Measurements from ENCODE around the gene ABHD1. TPM values are rescaled to one million over a fixed set of nuclear protein-coding genes. Genes with fewer than 3 reads are reported as not detected.

ABHD1 gene
- polyA plus RNA-seq, 1 donor from 2014 or later = not detected

GRCh38 chr2:27130396-27130795 is 6.8 kb downstream of the ABHD1 start:
- Histone ChIP-seq H3K79me2 (replicated peaks; ENCODE audit: insufficient read depth, low read length) (peaks cover 4% of the 10 kb centered on the region), H4K20me1 (ENCODE audit: insufficient read depth) (no peaks in the 10 kb centered on the region), H3K4me3 (ENCODE audit: low read length) (no peak overlapping the region), H2AFZ (ENCODE audit: low read depth, low read length) (no peak overlapping the region), H3K9ac (ENCODE audit: low read length) (no peak overlapping the region), H3K27ac (ENCODE audit: low read length) (no peak overlapping the region), H3K9me3 (ENCODE audit: low read length) (no peaks in the 10 kb centered on the region), H3K36me3 (ENCODE audit: insufficient read depth, low read length) (no peaks in the 10 kb centered on the region), H3K27me3 (ENCODE audit: insufficient read depth, low read depth, low read length) (no peaks in the 10 kb centered on the region), H3F3A (ENCODE audit: insufficient read depth, low read length, poor library complexity, severe bottlenecking) (no peaks in the 10 kb centered on the region), H3K4me2 (ENCODE audit: low read length) (no peak overlapping the region), H3K9me2 (ENCODE audit: insufficient read depth, low read length) (no peaks in the 10 kb centered on the region)
- TF ChIP-seq MXI1 (conservative IDR thresholded peaks at IDR 0.05; ENCODE audit: poor library complexity, severe bottlenecking) (no peak), RAD21 (conservative IDR thresholded peaks at IDR 0.05) (no peak), SMC3 (conservative IDR thresholded peaks at IDR 0.05; ENCODE audit: poor library complexity) (no peak), EP300 (conservative IDR thresholded peaks at IDR 0.05; ENCODE audit: poor library complexity, severe bottlenecking) (no peak), TAF1 (IDR thresholded peaks at IDR 0.05; ENCODE audit: low read depth) (no peak), POLR2AphosphoS5 (IDR thresholded peaks at IDR 0.05) (no peak), EZH2 (IDR thresholded peaks at IDR 0.05; ENCODE audit: borderline replicate concordance, insufficient read depth, low read length, poor library complexity, severe bottlenecking) (no peak)
- TF ChIP-seq, protein P1, sequence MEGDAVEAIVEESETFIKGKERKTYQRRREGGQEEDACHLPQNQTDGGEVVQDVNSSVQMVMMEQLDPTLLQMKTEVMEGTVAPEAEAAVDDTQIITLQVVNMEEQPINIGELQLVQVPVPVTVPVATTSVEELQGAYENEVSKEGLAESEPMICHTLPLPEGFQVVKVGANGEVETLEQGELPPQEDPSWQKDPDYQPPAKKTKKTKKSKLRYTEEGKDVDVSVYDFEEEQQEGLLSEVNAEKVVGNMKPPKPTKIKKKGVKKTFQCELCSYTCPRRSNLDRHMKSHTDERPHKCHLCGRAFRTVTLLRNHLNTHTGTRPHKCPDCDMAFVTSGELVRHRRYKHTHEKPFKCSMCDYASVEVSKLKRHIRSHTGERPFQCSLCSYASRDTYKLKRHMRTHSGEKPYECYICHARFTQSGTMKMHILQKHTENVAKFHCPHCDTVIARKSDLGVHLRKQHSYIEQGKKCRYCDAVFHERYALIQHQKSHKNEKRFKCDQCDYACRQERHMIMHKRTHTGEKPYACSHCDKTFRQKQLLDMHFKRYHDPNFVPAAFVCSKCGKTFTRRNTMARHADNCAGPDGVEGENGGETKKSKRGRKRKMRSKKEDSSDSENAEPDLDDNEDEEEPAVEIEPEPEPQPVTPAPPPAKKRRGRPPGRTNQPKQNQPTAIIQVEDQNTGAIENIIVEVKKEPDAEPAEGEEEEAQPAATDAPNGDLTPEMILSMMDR (IDR thresholded peaks at IDR 0.05; ENCODE audit: poor library complexity, severe bottlenecking) = no peak
- TF ChIP-seq, protein P2, sequence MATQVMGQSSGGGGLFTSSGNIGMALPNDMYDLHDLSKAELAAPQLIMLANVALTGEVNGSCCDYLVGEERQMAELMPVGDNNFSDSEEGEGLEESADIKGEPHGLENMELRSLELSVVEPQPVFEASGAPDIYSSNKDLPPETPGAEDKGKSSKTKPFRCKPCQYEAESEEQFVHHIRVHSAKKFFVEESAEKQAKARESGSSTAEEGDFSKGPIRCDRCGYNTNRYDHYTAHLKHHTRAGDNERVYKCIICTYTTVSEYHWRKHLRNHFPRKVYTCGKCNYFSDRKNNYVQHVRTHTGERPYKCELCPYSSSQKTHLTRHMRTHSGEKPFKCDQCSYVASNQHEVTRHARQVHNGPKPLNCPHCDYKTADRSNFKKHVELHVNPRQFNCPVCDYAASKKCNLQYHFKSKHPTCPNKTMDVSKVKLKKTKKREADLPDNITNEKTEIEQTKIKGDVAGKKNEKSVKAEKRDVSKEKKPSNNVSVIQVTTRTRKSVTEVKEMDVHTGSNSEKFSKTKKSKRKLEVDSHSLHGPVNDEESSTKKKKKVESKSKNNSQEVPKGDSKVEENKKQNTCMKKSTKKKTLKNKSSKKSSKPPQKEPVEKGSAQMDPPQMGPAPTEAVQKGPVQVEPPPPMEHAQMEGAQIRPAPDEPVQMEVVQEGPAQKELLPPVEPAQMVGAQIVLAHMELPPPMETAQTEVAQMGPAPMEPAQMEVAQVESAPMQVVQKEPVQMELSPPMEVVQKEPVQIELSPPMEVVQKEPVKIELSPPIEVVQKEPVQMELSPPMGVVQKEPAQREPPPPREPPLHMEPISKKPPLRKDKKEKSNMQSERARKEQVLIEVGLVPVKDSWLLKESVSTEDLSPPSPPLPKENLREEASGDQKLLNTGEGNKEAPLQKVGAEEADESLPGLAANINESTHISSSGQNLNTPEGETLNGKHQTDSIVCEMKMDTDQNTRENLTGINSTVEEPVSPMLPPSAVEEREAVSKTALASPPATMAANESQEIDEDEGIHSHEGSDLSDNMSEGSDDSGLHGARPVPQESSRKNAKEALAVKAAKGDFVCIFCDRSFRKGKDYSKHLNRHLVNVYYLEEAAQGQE (IDR thresholded peaks at IDR 0.05; ENCODE audit: borderline replicate concordance) = no peak

DNA sequence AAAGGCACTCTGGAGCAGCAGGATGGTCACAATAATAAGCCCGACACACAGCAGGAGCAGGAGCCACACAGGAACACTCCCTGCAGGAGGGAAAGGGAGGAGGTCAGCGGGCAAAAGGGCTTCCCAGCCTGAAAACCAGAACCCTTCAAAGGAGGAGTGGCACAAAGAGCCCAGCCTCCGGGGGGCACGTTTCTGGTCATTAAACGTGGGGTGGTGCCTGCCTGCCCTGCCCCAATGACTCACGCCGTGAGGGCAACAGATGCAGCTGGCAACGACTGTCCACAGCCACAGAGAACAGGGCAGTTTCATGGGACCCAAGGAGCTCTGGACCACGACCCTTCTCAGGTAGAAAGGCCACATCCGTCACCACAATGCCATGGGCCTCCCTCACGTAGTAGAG is 7.8 kb downstream of the ABHD1 start:
- H3K79me2 ChIP-seq (replicated peaks; ENCODE audit: insufficient read depth, low read length) = peaks cover 4% of the 10 kb centered on the region
- no peak overlapping the region for H3K27ac ChIP-seq (ENCODE audit: low read length)
- no peak overlapping the region for H2AFZ ChIP-seq (ENCODE audit: low read depth, low read length)
- H3K9me3 ChIP-seq (ENCODE audit: low read length) = no peaks in the 10 kb centered on the region
- no peaks in the 10 kb centered on the region for H3F3A ChIP-seq (ENCODE audit: insufficient read depth, low read length, poor library complexity, severe bottlenecking)
- no peaks in the 10 kb centered on the region for H3K9me2 ChIP-seq (ENCODE audit: insufficient read depth, low read length)
- H3K27me3 ChIP-seq (ENCODE audit: insufficient read depth, low read depth, low read length) = no peaks in the 10 kb centered on the region
- no peaks in the 10 kb centered on the region for H3K36me3 ChIP-seq (ENCODE audit: insufficient read depth, low read length)
- no peak overlapping the region for H3K4me2 ChIP-seq (ENCODE audit: low read length)
- no peaks in the 10 kb centered on the region for H4K20me1 ChIP-seq (ENCODE audit: insufficient read depth)
- H3K9ac ChIP-seq (ENCODE audit: low read length) = no peak overlapping the region
- no peak overlapping the region for H3K4me3 ChIP-seq (ENCODE audit: low read length)
- TF ChIP-seq EZH2 (IDR thresholded peaks at IDR 0.05; ENCODE audit: borderline replicate concordance, insufficient read depth, low read length, poor library complexity, severe bottlenecking) = no peak
- no peak for TF ChIP-seq RAD21 (conservative IDR thresholded peaks at IDR 0.05)
- TF ChIP-seq, protein P1 (IDR thresholded peaks at IDR 0.05; ENCODE audit: poor library complexity, severe bottlenecking) = no peak
- TF ChIP-seq, protein P2 (IDR thresholded peaks at IDR 0.05; ENCODE audit: borderline replicate concordance) = no peak
- TF ChIP-seq TAF1 (IDR thresholded peaks at IDR 0.05; ENCODE audit: low read depth) = no peak
- no peak for TF ChIP-seq SMC3 (conservative IDR thresholded peaks at IDR 0.05; ENCODE audit: poor library complexity)
- TF ChIP-seq MXI1 (conservative IDR thresholded peaks at IDR 0.05; ENCODE audit: poor library complexity, severe bottlenecking) = no peak
- no peak for TF ChIP-seq EP300 (conservative IDR thresholded peaks at IDR 0.05; ENCODE audit: poor library complexity, severe bottlenecking)
- TF ChIP-seq POLR2AphosphoS5 (IDR thresholded peaks at IDR 0.05) = no peak

Measured in neural cell (in vitro differentiated cells).